Measurements from ENCODE around the gene RIC8A.
"Not testable (repeated sequence)": the region's sequence is repeated elsewhere in the genome, so short reads cannot be mapped to it uniquely, and the experiment has no call there.

DNA sequence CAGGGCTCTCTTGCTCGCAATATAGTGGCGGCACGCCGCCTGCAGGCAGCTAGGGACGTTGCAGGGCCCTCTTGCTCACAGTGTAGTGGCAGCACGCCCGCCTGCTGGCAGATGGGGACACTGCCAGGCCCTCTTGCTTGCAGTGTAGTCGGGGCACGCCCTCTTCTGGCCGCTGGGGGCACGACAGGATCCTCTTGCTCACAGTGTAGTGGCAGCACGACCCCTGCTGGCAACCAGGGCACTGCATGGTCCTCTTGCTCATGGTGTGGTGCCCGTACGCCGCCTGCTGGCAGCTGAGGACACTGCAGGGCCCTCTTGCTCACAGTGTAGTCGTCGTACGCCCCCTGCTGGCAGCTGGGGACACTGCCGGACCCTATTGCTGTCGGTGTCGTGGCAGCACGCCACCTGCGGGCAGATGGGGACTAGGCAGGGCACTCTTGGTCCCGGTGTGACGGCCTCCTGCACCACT, 17.6 kb upstream of the RIC8A start:
- TF ChIP-seq, protein P1, sequence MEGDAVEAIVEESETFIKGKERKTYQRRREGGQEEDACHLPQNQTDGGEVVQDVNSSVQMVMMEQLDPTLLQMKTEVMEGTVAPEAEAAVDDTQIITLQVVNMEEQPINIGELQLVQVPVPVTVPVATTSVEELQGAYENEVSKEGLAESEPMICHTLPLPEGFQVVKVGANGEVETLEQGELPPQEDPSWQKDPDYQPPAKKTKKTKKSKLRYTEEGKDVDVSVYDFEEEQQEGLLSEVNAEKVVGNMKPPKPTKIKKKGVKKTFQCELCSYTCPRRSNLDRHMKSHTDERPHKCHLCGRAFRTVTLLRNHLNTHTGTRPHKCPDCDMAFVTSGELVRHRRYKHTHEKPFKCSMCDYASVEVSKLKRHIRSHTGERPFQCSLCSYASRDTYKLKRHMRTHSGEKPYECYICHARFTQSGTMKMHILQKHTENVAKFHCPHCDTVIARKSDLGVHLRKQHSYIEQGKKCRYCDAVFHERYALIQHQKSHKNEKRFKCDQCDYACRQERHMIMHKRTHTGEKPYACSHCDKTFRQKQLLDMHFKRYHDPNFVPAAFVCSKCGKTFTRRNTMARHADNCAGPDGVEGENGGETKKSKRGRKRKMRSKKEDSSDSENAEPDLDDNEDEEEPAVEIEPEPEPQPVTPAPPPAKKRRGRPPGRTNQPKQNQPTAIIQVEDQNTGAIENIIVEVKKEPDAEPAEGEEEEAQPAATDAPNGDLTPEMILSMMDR (IDR thresholded peaks at IDR 0.05): not testable (repeated sequence)
- TF ChIP-seq EP300 (IDR thresholded peaks at IDR 0.05): not testable (repeated sequence)
